Activated T-cell treated with anti-CD3 and anti-CD28 coated beads for 4 hours (primary cell): ENCODE results near the gene ANKRD44.
"Not testable (repeated sequence)": the region's sequence is repeated elsewhere in the genome, so short reads cannot be mapped to it uniquely, and the experiment has no call there.

Source experiments
- DNase-seq: peaks from one replicate; pipeline ENCODE4 v3.0.0-alpha.2; 2020

ANKRD44 gene

GRCh38 chr2:197310271-197310985, at the start of gene ANKRD44:
Gene ANKRD44 (minus strand): TSS chr2:197310780. CDS start chr2:197310604, 176 bp downstream.
- peak; percentile 73 for DNase-seq

- no peak for DNase-seq
These were observed 49.3 kb upstream of the ANKRD44 start for GRCh38 chr2:197359859-197360258.

- no peak for DNase-seq
These were observed 48.4 kb upstream of the ANKRD44 start for GRCh38 chr2:197358931-197359330.

- DNase-seq: no peak
These were observed 47.4 kb upstream of the ANKRD44 start for GRCh38 chr2:197357986-197358385.

GRCh38 chr2:197356136-197356535, 45.6 kb upstream of the ANKRD44 start:
- no peak for DNase-seq

GRCh38 chr2:197354169-197354558, 43.6 kb upstream of the ANKRD44 start:
- no peak for DNase-seq

GRCh38 chr2:197353393-197354168, 43.0 kb upstream of the ANKRD44 start:
- no peak for DNase-seq

GRCh38 chr2:197349699-197350098, 39.1 kb upstream of the ANKRD44 start:
- no peak for DNase-seq

- no peak for DNase-seq
These were observed 38.3 kb upstream of the ANKRD44 start for GRCh38 chr2:197348721-197349360.

- no peak for DNase-seq
These were observed 35.3 kb upstream of the ANKRD44 start for GRCh38 chr2:197345846-197346370.

- DNase-seq: not testable (repeated sequence)
These were observed 33.4 kb upstream of the ANKRD44 start for GRCh38 chr2:197343968-197344367.

GRCh38 chr2:197340591-197340990, 30.0 kb upstream of the ANKRD44 start:
- no peak for DNase-seq

- no peak for DNase-seq
These were observed 29.1 kb upstream of the ANKRD44 start for GRCh38 chr2:197339496-197340220.

GRCh38 chr2:197339016-197339415, 28.4 kb upstream of the ANKRD44 start:
- no peak for DNase-seq

- DNase-seq: no peak
These were observed 22.1 kb upstream of the ANKRD44 start for GRCh38 chr2:197332641-197333040.

GRCh38 chr2:197328461-197328860, 17.9 kb upstream of the ANKRD44 start:
- no peak for DNase-seq

- no peak for DNase-seq
These were observed 17.0 kb upstream of the ANKRD44 start for GRCh38 chr2:197327472-197328098.

- DNase-seq: no peak
These were observed 16.5 kb upstream of the ANKRD44 start for GRCh38 chr2:197327073-197327471.

GRCh38 chr2:197324801-197325200, 14.2 kb upstream of the ANKRD44 start:
- no peak for DNase-seq

GRCh38 chr2:197322724-197323720, 12.4 kb upstream of the ANKRD44 start:
- no peak for DNase-seq

GRCh38 chr2:197322143-197322542, 11.6 kb upstream of the ANKRD44 start:
- DNase-seq: no peak
